ENCODE results near the gene CFAP70.
"Not testable (repeated sequence)": the region's sequence is repeated elsewhere in the genome, so short reads cannot be mapped to it uniquely, and the experiment has no call there.

Gene CFAP70

DNA sequence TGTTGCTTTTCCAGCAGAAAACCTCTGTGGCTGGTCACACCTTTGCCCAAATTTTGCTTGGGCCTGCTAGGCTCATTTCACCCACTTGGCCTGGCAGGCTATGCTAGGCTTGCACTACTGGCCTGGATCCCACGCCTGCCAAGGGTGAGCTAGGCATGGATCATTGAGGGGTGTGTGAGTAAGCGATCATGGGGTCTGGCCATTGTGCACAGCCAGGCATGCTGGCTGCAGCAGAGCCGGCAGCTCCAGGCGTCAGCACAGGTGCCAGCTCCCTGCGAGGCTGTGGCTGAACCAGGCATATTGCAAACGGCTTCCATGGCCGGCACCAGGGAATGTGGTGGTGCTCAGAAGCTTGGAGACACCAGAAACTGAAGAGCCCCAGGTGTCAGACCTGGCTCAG lies 19.2 kb downstream of the CFAP70 start:
- DNase-seq (ENCODE audit: low spot score): no peak

GRCh38 chr10:73338801-73339368 lies 19.8 kb downstream of the CFAP70 start:
- no peak for DNase-seq (ENCODE audit: low spot score)

DNA sequence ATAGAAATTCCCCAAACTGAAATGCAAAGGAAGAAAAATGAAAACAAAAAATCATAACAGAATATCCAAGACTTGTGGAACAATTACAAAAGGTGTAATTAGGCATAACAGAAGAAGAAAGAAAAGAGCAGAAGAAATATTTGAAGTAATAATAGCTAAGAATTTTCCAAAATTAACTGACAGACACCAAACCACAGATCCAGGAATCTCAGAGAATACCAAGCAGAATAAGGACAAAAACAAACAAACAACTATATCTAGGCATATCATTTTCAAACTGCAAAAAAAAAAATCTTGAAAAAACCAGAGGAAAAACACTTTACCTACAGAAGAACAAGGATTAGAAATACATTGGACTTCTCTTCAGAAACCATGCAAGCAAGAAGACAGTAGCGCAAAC lies 25.5 kb downstream of the CFAP70 start:
- no peak for DNase-seq (ENCODE audit: low spot score)

DNA sequence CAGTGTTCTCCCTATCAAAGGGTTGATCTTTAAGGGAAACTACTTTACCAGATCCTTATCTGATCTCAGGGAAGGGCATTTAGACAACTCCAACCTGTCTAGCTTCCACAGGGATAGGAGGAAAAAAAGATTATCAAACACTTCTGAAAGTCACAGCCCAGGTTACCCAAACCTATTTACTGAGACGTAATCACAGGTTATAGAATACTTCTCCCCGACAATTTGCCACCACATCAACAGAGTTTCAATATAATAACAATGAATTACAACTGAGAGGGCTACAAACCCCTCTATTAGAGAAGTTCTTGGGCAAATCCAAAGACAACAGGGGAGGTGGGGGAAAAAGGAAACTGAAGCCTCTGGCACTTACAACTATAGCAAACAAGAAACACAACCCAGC lies 26.3 kb downstream of the CFAP70 start:
- no peak for DNase-seq (ENCODE audit: low spot score)

GRCh38 chr10:73328523-73328922 lies 30.1 kb downstream of the CFAP70 start:
- not testable (repeated sequence) for DNase-seq (ENCODE audit: low spot score)

- DNase-seq (ENCODE audit: low spot score): not testable (repeated sequence)
Measured at GRCh38 chr10:73325290-73325689, 33.4 kb downstream of the CFAP70 start.

GRCh38 chr10:73323582-73323981 lies 35.1 kb downstream of the CFAP70 start:
- not testable (repeated sequence) for DNase-seq (ENCODE audit: low spot score)

GRCh38 chr10:73310475-73310874 lies 48.2 kb downstream of the CFAP70 start:
- DNase-seq (ENCODE audit: low spot score): no peak

- DNase-seq (ENCODE audit: low spot score): no peak
Measured at GRCh38 chr10:73307203-73307800, 51.4 kb downstream of the CFAP70 start.

DNA sequence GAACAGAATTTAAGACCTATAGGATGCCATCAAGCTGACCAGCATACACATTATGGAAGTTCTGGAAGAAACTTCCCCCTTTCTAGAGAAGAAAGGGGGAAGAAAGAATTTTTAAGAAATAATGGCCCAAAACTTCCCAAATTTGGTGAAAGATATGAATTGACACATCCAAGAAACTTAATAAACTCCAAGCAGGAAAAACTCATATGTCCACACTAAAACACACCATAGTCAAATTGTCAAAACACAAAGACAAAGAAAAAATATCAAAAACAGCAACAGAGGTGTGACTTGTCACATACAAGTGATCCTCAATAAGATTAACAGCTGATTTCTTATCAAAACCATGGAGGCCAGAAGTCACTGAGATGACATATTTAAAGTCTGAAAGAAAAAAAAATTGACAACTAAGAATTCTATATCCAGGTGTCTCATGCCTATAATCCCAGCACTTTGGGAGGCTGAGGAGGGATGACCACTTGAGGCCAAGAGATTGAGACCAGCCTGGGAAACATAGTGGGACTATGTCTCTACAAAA lies 52.4 kb downstream of the CFAP70 start:
- no peak for DNase-seq (ENCODE audit: low spot score)

DNA sequence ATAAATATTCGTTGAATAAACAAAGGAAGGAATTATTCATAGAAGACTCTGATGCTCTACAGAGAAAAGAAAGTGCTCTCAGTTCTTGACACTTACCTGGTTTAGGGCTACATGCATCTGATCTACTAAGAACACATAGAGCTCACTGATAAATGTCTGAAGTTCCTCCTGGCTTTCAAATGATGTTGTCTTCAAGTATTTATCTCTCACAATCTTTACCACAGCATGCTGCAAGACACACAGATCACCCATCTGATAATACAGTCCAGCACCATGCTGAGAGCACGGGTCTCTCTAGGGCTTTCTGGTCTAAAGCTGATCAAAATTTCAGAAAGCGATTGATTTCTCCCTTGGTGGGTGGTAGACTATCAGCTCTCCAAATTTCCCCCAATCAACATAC lies 61.7 kb downstream of the CFAP70 start:
- DNase-seq (ENCODE audit: low spot score): no peak

GRCh38 chr10:73293461-73293860 lies 65.2 kb downstream of the CFAP70 start:
- no peak for DNase-seq (ENCODE audit: low spot score)

- no peak for DNase-seq (ENCODE audit: low spot score)
Measured at GRCh38 chr10:73289958-73290357, 68.7 kb downstream of the CFAP70 start.

GRCh38 chr10:73287441-73287840 lies 71.2 kb downstream of the CFAP70 start:
- DNase-seq (ENCODE audit: low spot score): no peak

GRCh38 chr10:73281097-73281496 lies 77.6 kb downstream of the CFAP70 start:
- DNase-seq (ENCODE audit: low spot score): no peak

DNA sequence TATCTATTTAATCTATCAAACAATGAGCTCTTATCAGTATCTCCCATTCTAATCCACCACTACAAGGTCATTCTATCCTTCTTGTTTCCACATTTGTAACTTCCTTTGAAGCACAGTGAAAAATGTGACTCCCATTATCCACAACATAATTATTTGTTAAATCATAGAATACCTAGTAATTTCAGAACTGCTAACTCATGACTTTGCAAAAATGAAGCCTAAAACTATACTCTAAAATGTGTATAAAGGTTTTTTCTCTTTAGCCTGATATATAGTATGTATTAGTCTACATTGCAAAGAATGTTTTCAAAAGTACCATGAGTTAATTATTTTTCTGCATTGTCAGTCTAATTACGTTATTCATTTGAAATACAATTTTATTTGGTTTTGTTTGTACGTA lies 94.2 kb downstream of the CFAP70 start:
- no peak for DNase-seq (ENCODE audit: low spot score)

DNA sequence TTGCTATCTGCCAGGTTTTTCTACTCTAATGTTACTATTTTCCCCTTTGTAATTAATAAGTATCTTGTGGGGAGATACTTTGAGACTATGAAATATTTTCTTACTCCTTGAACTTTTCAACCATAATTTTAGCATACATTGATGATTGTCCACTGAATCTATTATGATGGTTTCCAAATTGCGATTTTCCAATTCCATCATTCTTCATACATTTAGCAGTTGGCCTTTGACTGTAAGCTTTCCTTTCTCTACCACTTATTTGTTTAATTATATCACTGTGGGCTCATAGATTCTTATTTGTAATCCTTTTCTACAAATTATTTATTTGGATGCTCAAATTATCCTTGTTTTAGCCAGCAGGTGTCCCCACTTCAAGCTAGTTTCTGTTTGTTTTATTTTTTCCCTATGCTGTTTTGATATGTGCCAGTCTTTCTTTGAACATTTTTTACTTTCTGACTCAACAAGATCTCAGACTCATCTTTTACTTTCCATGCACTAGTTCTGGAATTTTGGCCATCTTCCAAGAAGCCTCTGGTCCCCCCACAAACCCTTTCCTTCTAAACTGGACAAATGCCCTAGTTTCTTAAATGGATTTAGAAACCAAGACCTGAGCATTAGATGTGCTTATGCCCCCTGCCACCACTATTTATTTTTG lies 94.8 kb downstream of the CFAP70 start:
- DNase-seq (ENCODE audit: low spot score): peak; percentile 34

- DNase-seq (ENCODE audit: low spot score): no peak
Measured at GRCh38 chr10:73262880-73263555, 95.6 kb downstream of the CFAP70 start.

GRCh38 chr10:73262105-73262730 lies 96.4 kb downstream of the CFAP70 start:
- no peak for DNase-seq (ENCODE audit: low spot score)

- no peak for DNase-seq (ENCODE audit: low spot score)
Measured at GRCh38 chr10:73261362-73261995, 97.2 kb downstream of the CFAP70 start.

DNA sequence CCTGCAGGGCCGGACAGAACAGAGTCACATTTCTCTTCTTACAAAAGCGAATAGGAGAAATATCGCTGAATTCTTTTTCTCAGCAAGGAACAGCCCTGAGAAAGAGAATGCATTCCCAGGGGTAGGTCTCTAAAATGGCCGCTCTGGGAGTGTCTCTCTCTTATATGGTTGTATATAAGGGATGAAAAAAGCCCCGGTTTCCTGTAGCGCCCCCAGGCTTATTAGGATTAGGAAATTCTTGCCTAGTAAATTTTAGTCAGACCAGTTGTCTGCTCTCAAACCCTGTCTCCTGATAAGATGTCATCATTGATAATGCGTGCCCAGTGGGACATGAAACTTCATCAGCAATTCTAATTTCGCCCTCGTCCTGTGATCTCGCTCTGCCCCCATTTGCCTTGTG lies 100.1 kb downstream of the CFAP70 start:
- not testable (repeated sequence) for DNase-seq (ENCODE audit: low spot score)

GRCh38 chr10:73253225-73253555 lies 105.5 kb downstream of the CFAP70 start:
- DNase-seq (ENCODE audit: low spot score): peak; percentile 34
